HL-60 (cell line): ENCODE results near the gene PRKG2.

Experiments used
- CTCF ChIP-seq: IDR thresholded peaks from one replicate; pipeline ENCODE4 v1.5.1; 2011; ENCODE audit warnings: low read length, control low read depth, inconsistent platforms; ENCODE audit not compliant: insufficient read depth
- GABPA ChIP-seq: IDR thresholded peaks from 2 replicates; pipeline ENCODE4 v1.6.1; 2012; ENCODE audit warnings: low read depth
- POLR2AphosphoS5 ChIP-seq: IDR thresholded peaks from 2 replicates; pipeline ENCODE4 v1.6.1; 2012; ENCODE audit warnings: low read depth

DNA sequence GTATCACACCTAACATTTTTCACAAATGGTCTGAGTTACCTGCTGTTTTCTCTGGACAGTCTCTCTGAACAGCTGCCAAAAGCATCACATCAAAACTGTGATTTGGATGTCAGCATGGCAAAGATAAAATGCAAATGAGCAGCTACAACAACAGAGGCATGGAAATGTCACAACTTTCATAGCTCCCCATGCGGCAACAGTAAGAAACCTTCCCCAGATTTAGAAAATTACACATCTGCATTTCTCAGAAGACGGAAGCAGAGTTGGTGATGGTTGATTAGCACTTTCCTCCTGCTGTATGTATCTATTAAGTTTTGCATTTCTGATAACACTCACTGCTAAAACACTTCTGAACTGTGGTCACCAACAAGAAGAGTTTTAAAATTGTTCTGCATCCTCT, 9.7 kb downstream of the PRKG2 start:
- no peak for TF ChIP-seq CTCF
- TF ChIP-seq POLR2AphosphoS5, result no peak
- no peak for TF ChIP-seq GABPA
